HepG2 (cell line): ENCODE results near the gene DSCAM. TPM values are rescaled to one million over a fixed set of nuclear protein-coding genes. Genes with fewer than 3 reads are reported as not detected.

Experiments used
- ATAC-seq: fragments of 200-7000 bp; cut with Tn5 transposase; 3 replicates; pipeline ENCODE4 v1.9.1; 2020; ENCODE audit warnings: mild to moderate bottlenecking, moderate library complexity
- BruUV-seq: library from RNA; stranded (reverse); fragments of 400-500 nt; replicated peaks from 2 replicates; lab custom pipeline; 2021; lab: Mats Ljungman, UMichigan
- CTCF ChIA-PET: fragments of 300-600 bp; formaldehyde crosslinking; extraction: SDS; loops from one replicate; lab custom pipeline; 2021; ENCODE audit warnings: low total read pairs, inconsistent platforms, low intra/inter-chr PET ratio; lab: Yijun Ruan, JAX
- POLR2A ChIA-PET: fragments of 350-600 bp; sonication (Branson Sonifier 250); formaldehyde crosslinking; loops from one replicate; lab custom pipeline; 2020; ENCODE audit warnings: antibody characterized with exemption, inconsistent platforms; lab: Yijun Ruan, JAX
- DNase-seq: peaks from one replicate; pipeline ENCODE4 v3.0.0-alpha.2; 2015; ENCODE audit warnings: low spot score
- FAIRE-seq: peaks from 3 replicates; lab custom pipeline; 2011; peaks lifted over from hg19 to GRCh38; lab: Jason Lieb, UNC
- H2AFZ ChIP-seq: one replicate; pipeline ENCODE4 v1.6.1; 2011; ENCODE audit warnings: low read length, inconsistent platforms
- H3K27ac ChIP-seq: fragments of 300-600 bp; 3 replicates; pipeline ENCODE4 v1.8.0; 2011; ENCODE audit warnings: mixed run types, mild to moderate bottlenecking, mixed read lengths, low read length, inconsistent platforms; ENCODE audit not compliant: insufficient read depth; ENCODE audit errors: extremely low read length
- H3K27me3 ChIP-seq, 2 experiments: fragments of 200-600 bp in 1 of 2; 2 replicates in 1 of 2; 3 replicates in 1 of 2; pipeline versions ENCODE4 v1.6.0 to v1.8.0; 2011; ENCODE audit warnings: low read length in 2 of 2, mild to moderate bottlenecking in 2 of 2, moderate library complexity in 2 of 2, inconsistent platforms in 1 of 2; ENCODE audit not compliant: insufficient read depth in 2 of 2, control insufficient read depth in 1 of 2
- H3K36me3 ChIP-seq, 2 experiments: fragments of 200-600 bp in 1 of 2; replicated peaks in 1 of 2; 2 replicates in 1 of 2; 3 replicates in 1 of 2; pipeline versions ENCODE4 v1.5.1 to v1.8.0; 2011; ENCODE audit warnings: low read length in 2 of 2, inconsistent platforms in 1 of 2; ENCODE audit not compliant: insufficient read depth in 2 of 2, control insufficient read depth in 1 of 2
- H3K4me1 ChIP-seq: 2 replicates; pipeline ENCODE4 v1.5.1; 2012; ENCODE audit warnings: low read length, inconsistent platforms; ENCODE audit not compliant: insufficient read depth
- H3K4me2 ChIP-seq: 2 replicates; pipeline ENCODE4 v1.6.0; 2011; ENCODE audit warnings: low read depth, low read length, inconsistent platforms
- H3K4me3 ChIP-seq, 3 experiments: fragments of 200-600 bp in 1 of 3; sonication (generic), shearing (Covaris generic) in 1 of 3; replicated peaks in 1 of 3; 2 replicates each; pipeline ENCODE4 v1.5.1; 2011 to 2016; ENCODE audit warnings: low read length in 3 of 3, inconsistent platforms in 2 of 3, low read depth in 2 of 3, mild to moderate bottlenecking in 2 of 3, control low read depth in 1 of 3, mixed read lengths in 1 of 3; ENCODE audit not compliant: insufficient read depth in 1 of 3
- H3K79me2 ChIP-seq: one replicate; pipeline ENCODE4 v1.6.1; 2011; ENCODE audit warnings: low read length, inconsistent platforms; ENCODE audit not compliant: insufficient read depth
- H3K9ac ChIP-seq: 2 replicates; pipeline ENCODE4 v1.6.0; 2011; ENCODE audit warnings: mild to moderate bottlenecking, low read depth, low read length, inconsistent platforms; ENCODE audit not compliant: insufficient read depth
- H3K9me3 ChIP-seq: 2 replicates; pipeline ENCODE4 v1.5.1; 2012; ENCODE audit warnings: mild to moderate bottlenecking, low read length
- H4K20me1 ChIP-seq: 2 replicates; pipeline ENCODE4 v1.6.0; 2011; ENCODE audit warnings: inconsistent platforms, mild to moderate bottlenecking, low read length, moderate library complexity; ENCODE audit not compliant: insufficient read depth
- KLF16 ChIP-seq, 2 experiments: sonication (generic) in 1 of 2; formaldehyde crosslinking in 1 of 2; IDR thresholded peaks; 2 replicates each; pipeline versions ENCODE4 v1.6.1 to v1.8.0; 2016 to 2023; ENCODE audit warnings: missing genetic modification reagents in 2 of 2, missing compliant biosample characterization in 1 of 2
- NFRKB ChIP-seq: fragments of 450-650 bp; IDR thresholded peaks from 2 replicates; pipeline ENCODE4 v1.6.1; 2017
- PBX2 ChIP-seq: IDR thresholded peaks from 2 replicates; pipeline ENCODE4 v1.6.1; 2016; ENCODE audit warnings: control low read depth
- ZNF33B ChIP-seq: sonication (generic); formaldehyde crosslinking; IDR thresholded peaks from 2 replicates; pipeline ENCODE4 v1.5.1; 2020; ENCODE audit warnings: mild to moderate bottlenecking, missing genetic modification reagents
- ZNF800 ChIP-seq: sonication (generic); formaldehyde crosslinking; IDR thresholded peaks from 2 replicates; pipeline ENCODE4 v1.4.0; 2020; ENCODE audit warnings: missing genetic modification reagents
- WGBS: methylation state at CpG from one replicate; pipeline ENCODE4 v1.1.6; 2017; ENCODE audit warnings: low lambda C conversion rate; 5-methylcytosine and 5-hydroxymethylcytosine counted together
- in situ Hi-C: cut with HindIII; loops from 2 replicates; pipeline ENCODE4 v1.10.0; 2017; ENCODE audit warnings: low pct_unique_long_range_greater_than_20kb; ENCODE audit not compliant: extremely low pct_ligation_motif_present
- intact Hi-C: fragments of 100-400 bp; cut with micrococcal nuclease; formaldehyde crosslinking; loops from one replicate; pipeline ENCODE4 v1.10.0; 2022; ENCODE audit not compliant: unreplicated experiment
- polyA plus RNA-seq, 8 experiments: library from polyadenylated mRNA; depleted of rRNA in 3 of 8; stranded (reverse) in 7 of 8; unstranded in 1 of 8; fragments of >200 nt; fragmentation: Illumina TruSeq in 4 of 8; extraction: Trizol in 4 of 8; gene quantifications; 2 replicates each; pipeline versions ENCODE4 v1.2.1 to v1.2.3, GENCODE V29; 2011 to 2016; ENCODE audit warnings: low read depth in 4 of 8, missing spikeins in 1 of 8, mixed read lengths in 1 of 8; ENCODE audit not compliant: insufficient read depth in 1 of 8
- total RNA-seq, 5 experiments: library from RNA; depleted of rRNA; stranded (reverse); fragments of >200 nt; fragmentation: Illumina TruSeq; extraction: Trizol; gene quantifications; 2 replicates each; pipeline ENCODE4 v1.2.3, GENCODE V29; 2016; ENCODE audit warnings: low read depth in 1 of 5

DSCAM gene
- total and polyA plus RNA-seq, 2 of the 13 experiments (the other 11 are each of a cell fraction or from before 2014, with no cell fraction given) = not detected

GRCh38 chr21:39971956-39972355 lies 875.0 kb downstream of the DSCAM start:
- no peak for TF ChIP-seq ZNF33B (CRISPR knock-in tag)
- TF ChIP-seq NFRKB = no peak
- TF ChIP-seq PBX2 (CRISPR knock-in tag) = no peak
- TF ChIP-seq KLF16 (CRISPR knock-in tag; IDR thresholded peaks at IDR 0.05) = no peak
- TF ChIP-seq ZNF800 (CRISPR knock-in tag) = no peak
- no peaks in the 10 kb centered on the region for H3K36me3 ChIP-seq
- peaks cover 92% of the 10 kb centered on the region for H3K9me3 ChIP-seq
- no peak overlapping the region for H3K4me3 ChIP-seq
- no TSS peak for BruUV-seq
- DNase-seq (peak; percentile 0), FAIRE-seq (no peak), ATAC-seq (no peak)
- no peaks in the 10 kb centered on the region for H3K27me3 ChIP-seq
- intact Hi-C loops (no loop called here), in situ Hi-C loops (no loop called here)
- H3K79me2 ChIP-seq = no peaks in the 10 kb centered on the region
- WGBS = 0% methylated on average over 2 of the region's 2 CpGs
- H3K4me2 ChIP-seq = no peak overlapping the region
- ChIA-PET CTCF (no interaction called here), POLR2A (no interaction called here)
- no peak overlapping the region for H2AFZ ChIP-seq
- no peaks in the 10 kb centered on the region for H4K20me1 ChIP-seq
- no peak overlapping the region for H3K9ac ChIP-seq
- H3K27ac ChIP-seq = no peak overlapping the region
- no peaks in the 10 kb centered on the region for H3K4me1 ChIP-seq
